ENCODE results near the gene ACMSD. TPM values are rescaled to one million over a fixed set of nuclear protein-coding genes. Genes with fewer than 3 reads are reported as not detected.

Gene ACMSD
- total and polyA plus RNA-seq, 2 of the 4 experiments (the other 2 are of a cell fraction) = not detected

- in situ Hi-C loops (cut with MboI; ENCODE audit: low sequenced_read_pairs) = loop anchor here (5.0 kb wide), 1 partner anchor 437 kb away; no protein-coding TSS in a partner anchor
Measured at GRCh38 chr2:134899204-134899603, 60.8 kb downstream of the ACMSD start.

More at GRCh38 chr2:134899204-134899603, 60.8 kb downstream of the ACMSD start:
- H4K8ac ChIP-seq (ENCODE audit: low read depth in 2 of 2, low read length in 2 of 2) = no peak overlapping the region
- DNase-seq (no peak), ATAC-seq (ENCODE audit: low read depth) (no peak)
- H3K79me1 ChIP-seq (ENCODE audit: low read depth in 1 of 2, low read length in 2 of 2) = no peaks in the 10 kb centered on the region
- H2BK5ac ChIP-seq (ENCODE audit: low read depth, low read length, poor library complexity, severe bottlenecking) = no peak overlapping the region
- H3K4me3 ChIP-seq (ENCODE audit: insufficient read depth, low read depth, low read length) = no peak overlapping the region
- H3K9me3 ChIP-seq (ENCODE audit: control insufficient read depth, insufficient read depth, low read length) = no peaks in the 10 kb centered on the region
- CTCF ChIA-PET = interaction anchor here (0.5 kb wide), 1 partner anchor 116 kb away, joined by 6 read pairs; no protein-coding TSS in a partner anchor
- no peaks in the 10 kb centered on the region for H3K27me3 ChIP-seq (ENCODE audit: control insufficient read depth, insufficient read depth, low read length)
- dilution Hi-C loops (cut with HindIII; ENCODE audit: low sequenced_read_pairs, unreplicated experiment) = no loop called here
- no peak overlapping the region for H3K18ac ChIP-seq (ENCODE audit: low read depth, low read length)
- no peak overlapping the region for H3K56ac ChIP-seq (ENCODE audit: extremely low read depth, insufficient read depth, low read length)
- H3K4me1 ChIP-seq (ENCODE audit: control insufficient read depth, insufficient read depth, low read length) = no peaks in the 10 kb centered on the region
- no peak overlapping the region for H2BK20ac ChIP-seq (ENCODE audit: low read depth, low read length)
- TF ChIP-seq MAFK (IDR thresholded peaks at IDR 0.05; ENCODE audit: low read depth, low read length) (no peak), CTCF (conservative IDR thresholded peaks at IDR 0.05; ENCODE audit: low read depth, low read length) (no peak)
- H2AK5ac ChIP-seq (ENCODE audit: low read depth, low read length) = no peak overlapping the region
- no peak overlapping the region for H4K91ac ChIP-seq (ENCODE audit: insufficient read depth, low read depth, low read length)
- H4K20me1 ChIP-seq (ENCODE audit: insufficient read depth, low read length) = no peaks in the 10 kb centered on the region
- H3K23ac ChIP-seq (ENCODE audit: low read depth, low read length) = no peak overlapping the region
- H3K9ac ChIP-seq (ENCODE audit: low read depth, low read length) = no peak overlapping the region
- POLR2A ChIA-PET (ENCODE audit: unreplicated experiment) = no interaction called here
- no peaks in the 10 kb centered on the region for H3K9me1 ChIP-seq (ENCODE audit: insufficient read depth, low read length)
- no peak overlapping the region for H4K5ac ChIP-seq (ENCODE audit: low read depth, low read length)
- H2BK120ac ChIP-seq (ENCODE audit: low read depth, low read length) = no peak overlapping the region
- no peak overlapping the region for H3K4ac ChIP-seq (ENCODE audit: low read depth, low read length)
- no peak overlapping the region for H2AFZ ChIP-seq (replicated peaks; ENCODE audit: low read length, poor library complexity)
- no peaks in the 10 kb centered on the region for H3K36me3 ChIP-seq (ENCODE audit: control insufficient read depth, insufficient read depth, low read length)
- BruUV-seq (replicated peaks) = no TSS peak
- no peak overlapping the region for H2BK15ac ChIP-seq (ENCODE audit: low read depth, low read length)
- H2AK9ac ChIP-seq (replicated peaks; ENCODE audit: low read depth, low read length, poor library complexity) = no peak overlapping the region
- intact Hi-C loops (cut with micrococcal nuclease) = loop anchor here (2.0 kb wide), 1 partner anchor 240 kb away; no protein-coding TSS in a partner anchor
- H3K27ac ChIP-seq (ENCODE audit: insufficient read depth, low read length) = no peak overlapping the region
- no peak overlapping the region for H3K14ac ChIP-seq (replicated peaks; ENCODE audit: low read depth, low read length)
- H3K4me2 ChIP-seq (ENCODE audit: low read depth, low read length) = no peak overlapping the region
